Heart left ventricle (tissue), 16 donors: ENCODE results near the gene PPIL1. TPM values are rescaled to one million over a fixed set of nuclear protein-coding genes. Genes with fewer than 3 reads are reported as not detected.

Experiments used
- ATAC-seq, 4 donors: fragments of 200-7000 bp; cut with Tn5 transposase; one replicate each; pipeline ENCODE4 v1.9.1; 2020 to 2022; ENCODE audit warnings: moderate library complexity in 4 of 4, mild to moderate bottlenecking in 3 of 4, moderate number of reproducible peaks in 1 of 4
- DNase-seq, 5 donors: peaks; one replicate each; pipeline ENCODE4 v3.0.0-alpha.2; 2020
- H3K27ac ChIP-seq, 12 donors: fragments of 200-600 bp; sonication (generic) in 4 of 12; one replicate each; pipeline versions ENCODE4 v1.5.0 to v1.8.0; 2016 to 2022; ENCODE audit warnings: mild to moderate bottlenecking in 2 of 12
- H3K27me3 ChIP-seq, 9 donors: fragments of 200-600 bp; sonication (generic) in 2 of 9; one replicate each; pipeline versions ENCODE4 v1.5.1 to v1.8.0; 2016 to 2022; ENCODE audit warnings: mild to moderate bottlenecking in 3 of 9
- H3K36me3 ChIP-seq, 9 donors: fragments of 200-600 bp; sonication (generic) in 2 of 9; one replicate each; pipeline versions ENCODE4 v1.5.0 to v1.8.0; 2018 to 2022; ENCODE audit warnings: mild to moderate bottlenecking in 2 of 9
- H3K4me1 ChIP-seq, 12 donors: fragments of 200-600 bp; sonication (generic) in 4 of 12; one replicate each; pipeline versions ENCODE4 v1.5.0 to v1.8.0; 2016 to 2022; ENCODE audit warnings: mild to moderate bottlenecking in 3 of 12
- H3K4me3 ChIP-seq, 12 donors: fragments of 200-600 bp; sonication (generic) in 4 of 12; one replicate each; pipeline versions ENCODE4 v1.5.0 to v1.8.0; 2017 to 2022; ENCODE audit warnings: mild to moderate bottlenecking in 9 of 12, moderate library complexity in 4 of 12
- H3K9me3 ChIP-seq, 12 donors: fragments of 200-600 bp; sonication (generic) in 4 of 12; one replicate each; pipeline versions ENCODE4 v1.5.0 to v1.8.0; 2016 to 2022; ENCODE audit warnings: mild to moderate bottlenecking in 1 of 12
- CTCF ChIP-seq, 12 donors: fragments of 200-600 bp; sonication (generic) in 4 of 12; IDR thresholded peaks; one replicate each; pipeline versions ENCODE4 v1.5.0 to v1.8.0; 2018 to 2022; ENCODE audit warnings: antibody characterized with exemption in 12 of 12, mild to moderate bottlenecking in 5 of 12
- POLR2A ChIP-seq, 2 donors: fragments of 450-650 bp; IDR thresholded peaks; one replicate each; pipeline ENCODE4 v1.6.1; 2017; ENCODE audit warnings: antibody characterized with exemption in 2 of 2, mild to moderate bottlenecking in 2 of 2, moderate library complexity in 2 of 2
- WGBS, 4 donors: extraction: QIAGEN DNeasy Blood & Tissue Kit in 2 of 4; methylation state at CpG; one replicate each; pipeline versions ENCODE4 v1.1.5 to v1.1.7; 2013 to 2018; 5-methylcytosine and 5-hydroxymethylcytosine counted together
- intact Hi-C, 10 donors: fragments of 100-400 bp; cut with DNase I; formaldehyde crosslinking; loops; one replicate each; pipeline versions ENCODE4 v1.11.1 to v1.14.2; 2022
- polyA plus RNA-seq, 2 donors: library from polyadenylated mRNA; stranded (reverse); fragments of 200-250 nt; gene quantifications; one replicate each; pipeline ENCODE4 v1.2.3, GENCODE V29; 2013
- total RNA-seq, 9 donors: library from RNA; depleted of rRNA in 2 of 9; stranded (reverse); fragments of >200 nt in 2 of 9; fragmentation: NEBNext Ultra II Directional in 3 of 9; extraction: Animal tissue kit (Norgen Biotek cat#: 25700) in 3 of 9; gene quantifications; one replicate each; pipeline versions ENCODE4 v1.1.0 to v1.2.4, GENCODE V29; 2016 to 2023
- donor health status: ischemic (EF 13 %, LVEDD 7.1; RV severe dilation, severe dysfunction).
- donor health status: healthy with polysubstance abuse.
- donor health status: DM: no; HTN: yes; CAD: no.
- donor health status: DM: no; HTN: no; CAD: no.
- donor health status: ischemic (EF 25% LVEDD 6.9; RV normal size, moderate dysfunction).
- donor health status: ischemic (EF 25% LVEDD 5.7; RV mildly dilated, moderate dysfunction).
- donor health status: healthy.
- donor health status: DM: yes; HTN: yes; CAD: no.
- donor health status: ischemic (EF 35%, LVEDD 5.7; RV mildly dilated, moderate dysfunction).
- donor health status: nonischemic (EF 11% LVEDD 7.7; RV severe dilation, severe dysfunction).
- donor health status: DM: yes; HTN: yes; CAD: no.
- donor health status: PGD.
- donor health status: ischemic (EF 29% LVEDD 5.4; RV normal size, mild dysfunction).
- donor health status: nonischemic (EF 23%, LVEDD 6.1; RV moderate dilation, normal function).

PPIL1 gene
- total and polyA plus RNA-seq, 11 donors: 30.9 to 69.3 (median 42.6) TPM

GRCh38 chr6:36913082-36913481 is 38.5 kb upstream of the PPIL1 start:
- ATAC-seq (no peak), DNase-seq (no peak)
- peaks cover 2 to 40% (median 16%) of the 10 kb centered on the region in 12 donors for H3K4me1 ChIP-seq
- no peak overlapping the region for H3K4me3 ChIP-seq
- peak overlapping the region in 1 of 12 donors; percentile 46 for H3K27ac ChIP-seq
- peaks cover 4 to 92% (median 75%) of the 10 kb centered on the region in 9 donors for H3K36me3 ChIP-seq
- H3K9me3 ChIP-seq: no peaks in the 10 kb centered on the region
- no peaks in the 10 kb centered on the region for H3K27me3 ChIP-seq
- intact Hi-C loops: loop anchor here in 2 of 10 donors (10.0 kb wide), 1 partner anchor 62 kb away; no protein-coding TSS in a partner anchor
- WGBS, 4 donors: 87 to 93% (median 90%) methylated on average over 4 of the region's 4 CpGs
- TF ChIP-seq POLR2A (IDR thresholded peaks at IDR 0.05) (no peak), CTCF (IDR thresholded peaks at IDR 0.05) (no peak)

GRCh38 chr6:36912586-36912985 is 38.0 kb upstream of the PPIL1 start:
- H3K27ac ChIP-seq: peak overlapping the region in 2 of 12 donors; percentile 27 to 46
- WGBS, 4 donors: 70 to 79% (median 75%) methylated on average over 8 of the region's 8 CpGs
- H3K4me1 ChIP-seq: peaks cover under 1 to 43% (median 16%) of the 10 kb centered on the region in 12 donors
- intact Hi-C loops: loop anchor here in 2 of 10 donors (10.0 kb wide), 1 partner anchor 62 kb away; no protein-coding TSS in a partner anchor
- TF ChIP-seq CTCF (IDR thresholded peaks at IDR 0.05): no peak
- TF ChIP-seq POLR2A (IDR thresholded peaks at IDR 0.05): no peak
- H3K9me3 ChIP-seq: no peaks in the 10 kb centered on the region
- H3K36me3 ChIP-seq: peaks cover 4 to 87% (median 70%) of the 10 kb centered on the region in 9 donors
- H3K27me3 ChIP-seq: no peaks in the 10 kb centered on the region
- no peak overlapping the region for H3K4me3 ChIP-seq
- DNase-seq (no peak), ATAC-seq (no peak)

DNA sequence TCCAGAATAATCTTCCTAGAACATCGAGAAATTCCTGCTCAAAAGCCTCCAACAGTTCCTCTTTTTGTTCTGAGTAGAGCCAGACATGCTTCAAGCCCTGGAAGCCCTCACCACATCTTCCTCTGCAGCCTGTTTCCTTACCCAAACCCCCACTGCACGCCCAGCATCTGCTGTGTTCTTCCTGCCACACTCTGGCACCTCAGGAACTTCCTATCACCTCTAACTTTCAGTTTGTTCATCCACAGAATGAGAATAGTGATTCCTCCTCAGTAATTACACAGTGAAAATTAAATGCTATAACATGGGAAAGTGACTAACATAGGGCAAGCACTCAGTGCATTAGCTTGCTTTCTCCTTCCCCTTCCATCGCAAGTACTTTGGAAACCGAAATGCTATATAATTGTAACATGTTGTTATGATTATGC is 37.4 kb upstream of the PPIL1 start:
- Histone ChIP-seq H3K9me3 (no peaks in the 10 kb centered on the region), H3K4me3 (no peak overlapping the region), H3K4me1 (peaks cover 6 to 48% (median 18%) of the 10 kb centered on the region in 12 donors), H3K36me3 (peaks cover 4 to 81% (median 64%) of the 10 kb centered on the region in 9 donors), H3K27me3 (no peaks in the 10 kb centered on the region), H3K27ac (peak overlapping the region in 1 of 12 donors; percentile 46)
- ATAC-seq (no peak), DNase-seq (no peak)
- WGBS, 4 donors: 69 to 71% (median 70%) methylated on average over 4 of the region's 4 CpGs
- intact Hi-C loops: loop anchor here in 2 of 10 donors (10.0 kb wide), 1 partner anchor 63 kb away; no protein-coding TSS in a partner anchor
- TF ChIP-seq CTCF (IDR thresholded peaks at IDR 0.05) (no peak), POLR2A (IDR thresholded peaks at IDR 0.05) (no peak)

DNA sequence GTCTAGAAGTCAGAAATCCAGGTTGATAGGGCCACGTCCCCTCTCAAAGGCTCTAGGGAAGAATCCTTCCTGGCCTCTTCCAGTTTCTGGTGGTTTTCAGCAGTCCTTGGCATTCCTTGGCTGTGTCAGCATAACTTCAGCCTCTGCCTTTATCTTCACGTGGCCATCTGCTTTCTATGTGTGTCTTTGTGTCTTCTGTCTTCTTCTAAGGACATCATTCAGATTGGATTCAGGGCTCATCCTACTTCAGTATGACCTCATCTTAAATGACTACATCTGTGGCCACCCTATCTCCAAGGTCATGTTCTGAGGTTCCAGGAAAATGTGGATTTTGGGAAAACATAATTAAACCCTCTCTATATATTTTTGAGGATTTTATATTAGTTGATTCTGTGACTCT is 34.1 kb upstream of the PPIL1 start:
- TF ChIP-seq POLR2A (IDR thresholded peaks at IDR 0.05) (no peak), CTCF (IDR thresholded peaks at IDR 0.05) (no peak)
- Histone ChIP-seq H3K27me3 (no peaks in the 10 kb centered on the region), H3K9me3 (no peaks in the 10 kb centered on the region), H3K27ac (peak overlapping the region in 6 of 12 donors; percentile 33 to 85 (median 72)), H3K36me3 (peaks cover 0 to 74% (median 57%) of the 10 kb centered on the region in 9 donors), H3K4me1 (peaks cover 7 to 60% (median 37%) of the 10 kb centered on the region in 12 donors), H3K4me3 (no peak overlapping the region)
- 61 to 68% (median 65%) methylated on average over 2 of the region's 2 CpGs for WGBS, 4 donors
- no peak for DNase-seq
- ATAC-seq: no peak
- intact Hi-C loops: loop anchor here in 3 of 10 donors (5.0 kb wide), 1 partner anchor 69 kb away; no protein-coding TSS in a partner anchor
